Amniotic stem cell (primary cell): ENCODE results near the gene ATXN1.
A peak's percentile ranks its signal among the peaks of the same experiment; 100 is the strongest.
"Not testable (repeated sequence)": the region's sequence is repeated elsewhere in the genome, so short reads cannot be mapped to it uniquely, and the experiment has no call there.

Experiments used
- DNase-seq: peaks from one replicate; lab custom pipeline; 2025; lab: John Stamatoyannopoulos, UW

Gene ATXN1

GRCh38 chr6:16274483-16274882, 486.8 kb downstream of the ATXN1 start:
- DNase-seq: no peak

- peak; percentile 10 for DNase-seq
Observed at GRCh38 chr6:16273256-16273655, 488.0 kb downstream of the ATXN1 start.

GRCh38 chr6:16272201-16272600, 489.1 kb downstream of the ATXN1 start:
- DNase-seq: no peak

- no peak for DNase-seq
Observed at GRCh38 chr6:16271428-16271827, 489.8 kb downstream of the ATXN1 start.

GRCh38 chr6:16270178-16270794, 491.0 kb downstream of the ATXN1 start:
- DNase-seq: no peak

- DNase-seq: not testable (repeated sequence)
Observed at GRCh38 chr6:16269442-16270070, 491.7 kb downstream of the ATXN1 start.

- DNase-seq: no peak
Observed at GRCh38 chr6:16267428-16268263, 493.6 kb downstream of the ATXN1 start.

- no peak for DNase-seq
Observed at GRCh38 chr6:16265351-16266341, 495.6 kb downstream of the ATXN1 start.

GRCh38 chr6:16264785-16265184, 496.5 kb downstream of the ATXN1 start:
- DNase-seq: no peak

- DNase-seq: not testable (repeated sequence)
Observed at GRCh38 chr6:16263464-16264099, 497.7 kb downstream of the ATXN1 start.

GRCh38 chr6:16262773-16263172, 498.5 kb downstream of the ATXN1 start:
- DNase-seq: not testable (repeated sequence)

- DNase-seq: not testable (repeated sequence)
Observed at GRCh38 chr6:16260602-16261001, 500.7 kb downstream of the ATXN1 start.

GRCh38 chr6:16259604-16260003, 501.7 kb downstream of the ATXN1 start:
- DNase-seq: not testable (repeated sequence)

- no peak for DNase-seq
Observed at GRCh38 chr6:16258709-16259075, 502.6 kb downstream of the ATXN1 start.

GRCh38 chr6:16257999-16258708, 503.1 kb downstream of the ATXN1 start:
- DNase-seq: no peak

- no peak for DNase-seq
Observed at GRCh38 chr6:16256781-16257180, 504.5 kb downstream of the ATXN1 start.

- no peak for DNase-seq
Observed at GRCh38 chr6:16254535-16254934, 506.7 kb downstream of the ATXN1 start.

- DNase-seq: no peak
Observed at GRCh38 chr6:16253399-16254144, 507.7 kb downstream of the ATXN1 start.

- no peak for DNase-seq
Observed at GRCh38 chr6:16252686-16253299, 508.5 kb downstream of the ATXN1 start.
